Epithelial cell of esophagus (primary cell): Measurements from ENCODE around the gene NUDT1.

Experiments
- DNase-seq: peaks from one replicate; pipeline ENCODE4 v3.0.0; 2010; ENCODE audit warnings: low read depth
- H3K4me3 ChIP-seq: 2 replicates; pipeline ENCODE4 v1.5.1; 2011; ENCODE audit warnings: mild to moderate bottlenecking, low read length, control low read depth
- TF ChIP-seq, protein P1 (sequence below): IDR thresholded peaks from 2 replicates; pipeline ENCODE4 v1.5.1; 2011; ENCODE audit warnings: low read depth, mild to moderate bottlenecking, low read length, control low read depth, inconsistent platforms; ENCODE audit not compliant: insufficient read depth; ENCODE audit errors: missing control alignments

Gene NUDT1

DNA sequence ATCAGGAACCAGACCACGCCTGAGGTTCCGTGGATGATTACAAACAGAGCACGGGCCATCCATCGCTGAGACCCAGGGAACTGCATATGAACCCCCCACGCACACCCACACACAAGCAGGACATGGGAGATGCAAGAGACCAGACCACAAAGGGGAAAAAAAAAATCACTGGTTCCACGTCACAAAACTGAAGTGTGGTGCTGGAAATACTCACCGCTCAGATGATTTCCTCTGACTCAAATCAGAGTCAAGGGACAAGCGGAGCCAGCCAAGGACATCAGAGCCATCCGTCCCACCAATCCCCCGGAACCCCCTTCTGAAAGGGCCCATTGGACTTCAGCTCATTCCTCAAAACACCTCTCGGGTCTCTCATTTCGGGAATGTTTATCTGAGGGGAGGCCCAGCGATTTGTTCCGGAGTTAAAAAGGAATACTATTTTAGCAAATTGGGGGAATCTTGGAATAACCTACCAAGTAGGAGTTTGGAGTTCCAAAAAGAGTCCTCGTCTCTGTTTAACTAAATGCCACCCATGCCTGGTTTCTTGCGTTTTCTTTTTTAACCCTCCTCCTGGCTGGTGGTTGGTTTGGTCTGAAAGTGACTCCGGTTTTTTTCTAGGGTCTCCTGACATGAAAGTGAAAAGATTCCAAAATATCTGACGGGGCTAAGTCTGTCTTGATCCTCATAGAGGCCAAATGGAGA is 57.3 kb downstream of the NUDT1 start:
- DNase-seq = no peak
- no peak overlapping the region for H3K4me3 ChIP-seq
- TF ChIP-seq, protein P1, sequence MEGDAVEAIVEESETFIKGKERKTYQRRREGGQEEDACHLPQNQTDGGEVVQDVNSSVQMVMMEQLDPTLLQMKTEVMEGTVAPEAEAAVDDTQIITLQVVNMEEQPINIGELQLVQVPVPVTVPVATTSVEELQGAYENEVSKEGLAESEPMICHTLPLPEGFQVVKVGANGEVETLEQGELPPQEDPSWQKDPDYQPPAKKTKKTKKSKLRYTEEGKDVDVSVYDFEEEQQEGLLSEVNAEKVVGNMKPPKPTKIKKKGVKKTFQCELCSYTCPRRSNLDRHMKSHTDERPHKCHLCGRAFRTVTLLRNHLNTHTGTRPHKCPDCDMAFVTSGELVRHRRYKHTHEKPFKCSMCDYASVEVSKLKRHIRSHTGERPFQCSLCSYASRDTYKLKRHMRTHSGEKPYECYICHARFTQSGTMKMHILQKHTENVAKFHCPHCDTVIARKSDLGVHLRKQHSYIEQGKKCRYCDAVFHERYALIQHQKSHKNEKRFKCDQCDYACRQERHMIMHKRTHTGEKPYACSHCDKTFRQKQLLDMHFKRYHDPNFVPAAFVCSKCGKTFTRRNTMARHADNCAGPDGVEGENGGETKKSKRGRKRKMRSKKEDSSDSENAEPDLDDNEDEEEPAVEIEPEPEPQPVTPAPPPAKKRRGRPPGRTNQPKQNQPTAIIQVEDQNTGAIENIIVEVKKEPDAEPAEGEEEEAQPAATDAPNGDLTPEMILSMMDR = no peak

DNA sequence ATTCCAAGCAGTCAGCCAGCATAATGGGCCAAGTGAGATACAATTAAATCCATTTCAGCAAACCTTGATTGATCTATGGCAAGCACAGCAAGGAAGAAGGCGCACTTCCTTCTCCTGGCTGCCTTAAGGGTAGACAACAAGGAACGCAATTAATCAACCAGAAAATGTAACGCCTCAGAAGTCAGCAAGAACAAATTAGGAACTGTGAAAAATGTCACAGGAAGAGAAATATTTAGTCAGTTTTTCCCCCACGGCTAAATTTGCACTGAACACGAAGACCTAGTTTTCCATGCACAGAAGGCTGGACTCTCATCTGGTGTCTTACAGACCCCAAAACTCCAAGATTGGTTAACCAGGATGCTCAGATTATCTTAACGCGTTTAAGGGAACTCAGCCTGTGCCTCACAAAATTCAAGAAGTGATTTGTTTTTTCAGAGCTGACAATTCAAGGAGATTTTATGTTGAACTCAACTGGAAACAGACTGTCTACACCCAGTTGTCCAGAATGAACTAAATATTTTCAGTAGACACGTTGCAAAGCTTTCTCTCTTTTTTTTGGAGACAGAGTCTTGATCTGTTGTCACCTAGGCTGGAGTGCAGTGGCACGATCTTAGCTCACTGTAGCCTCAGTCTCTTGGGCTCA is 58.0 kb downstream of the NUDT1 start:
- H3K4me3 ChIP-seq = no peak overlapping the region
- TF ChIP-seq, protein P1 = no peak
- DNase-seq = no peak
